SK-N-SH (cell line): ENCODE measurements around the gene HTT. TPM values are rescaled to one million over a fixed set of nuclear protein-coding genes. Genes with fewer than 3 reads are reported as not detected.

ENCODE experiments used
- CTCF ChIA-PET: fragments of 300-600, 350-600 bp; formaldehyde crosslinking; extraction: SDS; loops from one replicate; lab custom pipeline; 2021; lab: Yijun Ruan, JAX
- POLR2A ChIA-PET: fragments of 350-600 bp; sonication (Branson Sonifier 250); formaldehyde crosslinking; extraction: SDS; loops from one replicate; lab custom pipeline; 2020; ENCODE audit warnings: antibody characterized with exemption, inconsistent platforms; lab: Yijun Ruan, JAX
- DNase-seq: peaks from one replicate; pipeline ENCODE4 v3.0.0; 2012
- H2AFZ ChIP-seq: fragments of 200-600 bp; sonication (generic); 2 replicates; pipeline ENCODE4 v1.8.1; 2016; ENCODE audit warnings: antibody characterized with exemption, mild to moderate bottlenecking, low read depth
- H3F3A ChIP-seq: fragments of 200-600 bp; sonication (generic); replicated peaks from 2 replicates; pipeline ENCODE3; 2016; ENCODE audit warnings: antibody characterized with exemption, mild to moderate bottlenecking; ENCODE audit not compliant: insufficient read depth
- H3K27ac ChIP-seq, 2 experiments: fragments of 200-500 bp in 1 of 2; fragments of 200-600 bp in 1 of 2; sonication (Bioruptor generic) in 1 of 2; sonication (generic), shearing (Covaris generic) in 1 of 2; 2 replicates each; pipeline versions ENCODE4 v1.5.1 to v1.6.1; 2014 to 2016; ENCODE audit warnings: low read depth in 2 of 2, inconsistent platforms in 1 of 2, low read length in 1 of 2, mild to moderate bottlenecking in 1 of 2, mixed read lengths in 1 of 2
- H3K27me3 ChIP-seq: fragments of 200-600 bp; sonication (generic), shearing (Covaris generic); 2 replicates; pipeline ENCODE4 v1.6.1; 2016; ENCODE audit warnings: mixed run types; ENCODE audit not compliant: insufficient read depth
- H3K36me3 ChIP-seq, 2 experiments: fragments of 200-500 bp in 1 of 2; fragments of 200-600 bp in 1 of 2; sonication (Bioruptor generic) in 1 of 2; sonication (generic) in 1 of 2; replicated peaks in 1 of 2; 2 replicates each; pipeline versions ENCODE3 to v1.5.1; 2014 to 2016; ENCODE audit warnings: low read length in 1 of 2, mild to moderate bottlenecking in 1 of 2; ENCODE audit not compliant: insufficient read depth in 2 of 2, control insufficient read depth in 1 of 2
- H3K4me1 ChIP-seq, 2 experiments: fragments of 200-500 bp in 1 of 2; fragments of 200-600 bp in 1 of 2; sonication (Bioruptor generic) in 1 of 2; sonication (generic), shearing (Covaris generic) in 1 of 2; 2 replicates each; pipeline versions ENCODE4 v1.5.1 to v1.6.1; 2014 to 2016; ENCODE audit warnings: low read depth in 1 of 2, low read length in 1 of 2, mixed run types in 1 of 2; ENCODE audit not compliant: insufficient read depth in 2 of 2, control insufficient read depth in 1 of 2
- H3K4me2 ChIP-seq: fragments of 200-600 bp; sonication (generic), shearing (Covaris generic); 2 replicates; pipeline ENCODE4 v1.6.1; 2017; ENCODE audit warnings: mixed run types
- H3K4me3 ChIP-seq, 2 experiments: fragments of 200-500 bp in 1 of 2; fragments of 200-600 bp in 1 of 2; sonication (Bioruptor generic) in 1 of 2; sonication (generic), shearing (Covaris generic) in 1 of 2; 2 replicates each; pipeline versions ENCODE4 v1.5.1 to v1.8.1; 2014 to 2016; ENCODE audit warnings: low read depth in 2 of 2, inconsistent platforms in 1 of 2, low read length in 1 of 2, mild to moderate bottlenecking in 1 of 2, mixed read lengths in 1 of 2, moderate library complexity in 1 of 2
- H3K79me2 ChIP-seq: fragments of 200-600 bp; sonication (generic); 2 replicates; pipeline ENCODE4 v1.8.1; 2017; ENCODE audit warnings: mild to moderate bottlenecking; ENCODE audit not compliant: insufficient read depth
- H3K9ac ChIP-seq: fragments of 200-600 bp; sonication (generic); 2 replicates; pipeline ENCODE4 v1.6.1; 2017; ENCODE audit warnings: mixed run types
- H3K9me2 ChIP-seq: fragments of 200-600 bp; sonication (generic); 2 replicates; pipeline ENCODE4 v1.6.1; 2017; ENCODE audit warnings: mixed run types
- H3K9me3 ChIP-seq: fragments of 200-600 bp; sonication (generic); 2 replicates; pipeline ENCODE4 v1.6.1; 2017; ENCODE audit warnings: mixed run types, mild to moderate bottlenecking, moderate library complexity
- H4K20me1 ChIP-seq: fragments of 200-600 bp; sonication (generic); 2 replicates; pipeline ENCODE4 v1.6.1; 2017; ENCODE audit warnings: mild to moderate bottlenecking, mixed run types; ENCODE audit not compliant: insufficient read depth
- CHD2 ChIP-seq: fragments of 150-350 bp; IDR thresholded peaks from 2 replicates; pipeline ENCODE4 v1.6.1; 2018; ENCODE audit warnings: low read length; ENCODE audit not compliant: partially characterized antibody
- EZH2phosphoT487 ChIP-seq: fragments of 200-600 bp; sonication (generic); IDR thresholded peaks from 2 replicates; pipeline ENCODE4 v1.6.1; 2017; ENCODE audit warnings: low read depth, mixed run types, mild to moderate bottlenecking, antibody characterized with exemption, moderate library complexity, borderline replicate concordance
- FOXM1 ChIP-seq: IDR thresholded peaks from 2 replicates; pipeline ENCODE4 v1.4.0; 2012; ENCODE audit warnings: low read depth, mild to moderate bottlenecking
- MEF2A ChIP-seq: IDR thresholded peaks from 2 replicates; pipeline ENCODE4 v1.4.0; 2012; ENCODE audit warnings: low read depth, borderline replicate concordance
- MXI1 ChIP-seq: IDR thresholded peaks from 2 replicates; pipeline ENCODE4 v1.6.1; 2012; ENCODE audit warnings: mild to moderate bottlenecking, low read depth, low read length, improper control_type of control experiment
- NFIC ChIP-seq: IDR thresholded peaks from 2 replicates; pipeline ENCODE4 v1.4.0; 2012; ENCODE audit warnings: borderline replicate concordance
- NRF1 ChIP-seq: IDR thresholded peaks from 2 replicates; pipeline ENCODE4 v1.6.1; 2012; ENCODE audit warnings: low read depth, mild to moderate bottlenecking, low read length
- RAD21 ChIP-seq: IDR thresholded peaks from 2 replicates; pipeline ENCODE4 v1.6.1; 2012; ENCODE audit warnings: mild to moderate bottlenecking, low read length
- RFX5 ChIP-seq: IDR thresholded peaks from 2 replicates; pipeline ENCODE4 v1.6.1; 2012; ENCODE audit warnings: mild to moderate bottlenecking, improper control_type of control experiment, low read length
- RXRA ChIP-seq: IDR thresholded peaks from 2 replicates; pipeline ENCODE4 v1.4.0; 2012; ENCODE audit warnings: low read depth, mild to moderate bottlenecking, borderline replicate concordance
- SMC3 ChIP-seq: IDR thresholded peaks from 2 replicates; pipeline ENCODE4 v1.6.1; 2012; ENCODE audit warnings: low read depth, low read length, improper control_type of control experiment
- TCF12 ChIP-seq: IDR thresholded peaks from 2 replicates; pipeline ENCODE4 v1.4.0; 2012
- TEAD4 ChIP-seq: IDR thresholded peaks from 2 replicates; pipeline ENCODE4 v1.4.0; 2012; ENCODE audit warnings: mild to moderate bottlenecking, borderline replicate concordance; ENCODE audit not compliant: insufficient read depth
- WGBS: methylation state at CpG from one replicate; pipeline ENCODE4 v1.1.6; 2017; ENCODE audit warnings: low lambda C conversion rate; 5-methylcytosine and 5-hydroxymethylcytosine counted together
- polyA plus RNA-seq, 3 experiments: library from polyadenylated mRNA; depleted of rRNA; stranded (reverse); fragments of >200 nt; gene quantifications; 2 replicates each; pipeline ENCODE4 v1.2.3, GENCODE V29; 2012
- TF ChIP-seq, protein P1 (sequence below): fragments of 150-350 bp; IDR thresholded peaks from 2 replicates; pipeline ENCODE4 v1.6.1; 2016; ENCODE audit warnings: mild to moderate bottlenecking, low read depth, low read length
- TF ChIP-seq, protein P2 (sequence below): IDR thresholded peaks from 2 replicates; pipeline ENCODE4 v1.6.1; 2012; ENCODE audit warnings: mild to moderate bottlenecking, low read depth, low read length, moderate library complexity
- TF ChIP-seq, protein P3 (sequence below): IDR thresholded peaks from 2 replicates; pipeline ENCODE4; 2012
- TF ChIP-seq, protein P4 (sequence below): IDR thresholded peaks from 2 replicates; pipeline ENCODE4 v1.4.0; 2012; ENCODE audit warnings: low read depth

Gene HTT
- polyA plus RNA-seq, 1 of the 3 experiments (the other 2 are of a cell fraction): 11.3 TPM

DNA sequence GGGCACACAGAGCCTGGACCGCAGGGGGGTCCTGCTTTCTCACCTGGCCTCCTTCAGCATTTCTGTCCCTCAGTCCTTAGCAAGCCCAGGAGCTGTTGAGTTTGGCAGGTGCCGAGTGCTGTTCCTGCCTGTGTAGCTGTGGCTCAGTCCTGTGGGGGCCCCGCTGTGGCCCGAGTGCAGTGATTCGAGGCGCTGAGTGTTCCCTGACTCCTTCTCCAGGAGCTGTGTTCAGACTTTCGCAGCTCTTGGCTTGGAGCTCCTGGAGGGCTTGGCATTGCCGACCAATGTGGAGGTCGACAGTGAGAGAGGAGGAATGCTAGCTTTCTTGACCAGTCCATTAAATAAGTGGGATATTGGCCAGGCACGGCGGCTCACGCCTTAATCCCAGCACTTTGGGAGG, 124.4 kb downstream of the HTT start:
- POLR2A ChIA-PET: no interaction called here
- TF ChIP-seq TCF12: no peak
- TF ChIP-seq SMC3: no peak
- TF ChIP-seq EZH2phosphoT487: no peak
- no peak for TF ChIP-seq CHD2
- TF ChIP-seq, protein P1, sequence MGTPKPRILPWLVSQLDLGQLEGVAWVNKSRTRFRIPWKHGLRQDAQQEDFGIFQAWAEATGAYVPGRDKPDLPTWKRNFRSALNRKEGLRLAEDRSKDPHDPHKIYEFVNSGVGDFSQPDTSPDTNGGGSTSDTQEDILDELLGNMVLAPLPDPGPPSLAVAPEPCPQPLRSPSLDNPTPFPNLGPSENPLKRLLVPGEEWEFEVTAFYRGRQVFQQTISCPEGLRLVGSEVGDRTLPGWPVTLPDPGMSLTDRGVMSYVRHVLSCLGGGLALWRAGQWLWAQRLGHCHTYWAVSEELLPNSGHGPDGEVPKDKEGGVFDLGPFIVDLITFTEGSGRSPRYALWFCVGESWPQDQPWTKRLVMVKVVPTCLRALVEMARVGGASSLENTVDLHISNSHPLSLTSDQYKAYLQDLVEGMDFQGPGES: no peak
- no peak for TF ChIP-seq TEAD4
- TF ChIP-seq, protein P2, sequence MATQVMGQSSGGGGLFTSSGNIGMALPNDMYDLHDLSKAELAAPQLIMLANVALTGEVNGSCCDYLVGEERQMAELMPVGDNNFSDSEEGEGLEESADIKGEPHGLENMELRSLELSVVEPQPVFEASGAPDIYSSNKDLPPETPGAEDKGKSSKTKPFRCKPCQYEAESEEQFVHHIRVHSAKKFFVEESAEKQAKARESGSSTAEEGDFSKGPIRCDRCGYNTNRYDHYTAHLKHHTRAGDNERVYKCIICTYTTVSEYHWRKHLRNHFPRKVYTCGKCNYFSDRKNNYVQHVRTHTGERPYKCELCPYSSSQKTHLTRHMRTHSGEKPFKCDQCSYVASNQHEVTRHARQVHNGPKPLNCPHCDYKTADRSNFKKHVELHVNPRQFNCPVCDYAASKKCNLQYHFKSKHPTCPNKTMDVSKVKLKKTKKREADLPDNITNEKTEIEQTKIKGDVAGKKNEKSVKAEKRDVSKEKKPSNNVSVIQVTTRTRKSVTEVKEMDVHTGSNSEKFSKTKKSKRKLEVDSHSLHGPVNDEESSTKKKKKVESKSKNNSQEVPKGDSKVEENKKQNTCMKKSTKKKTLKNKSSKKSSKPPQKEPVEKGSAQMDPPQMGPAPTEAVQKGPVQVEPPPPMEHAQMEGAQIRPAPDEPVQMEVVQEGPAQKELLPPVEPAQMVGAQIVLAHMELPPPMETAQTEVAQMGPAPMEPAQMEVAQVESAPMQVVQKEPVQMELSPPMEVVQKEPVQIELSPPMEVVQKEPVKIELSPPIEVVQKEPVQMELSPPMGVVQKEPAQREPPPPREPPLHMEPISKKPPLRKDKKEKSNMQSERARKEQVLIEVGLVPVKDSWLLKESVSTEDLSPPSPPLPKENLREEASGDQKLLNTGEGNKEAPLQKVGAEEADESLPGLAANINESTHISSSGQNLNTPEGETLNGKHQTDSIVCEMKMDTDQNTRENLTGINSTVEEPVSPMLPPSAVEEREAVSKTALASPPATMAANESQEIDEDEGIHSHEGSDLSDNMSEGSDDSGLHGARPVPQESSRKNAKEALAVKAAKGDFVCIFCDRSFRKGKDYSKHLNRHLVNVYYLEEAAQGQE: no peak
- TF ChIP-seq MEF2A: no peak
- no peaks in the 10 kb centered on the region for H3K9me3 ChIP-seq
- no peaks in the 10 kb centered on the region for H3F3A ChIP-seq
- no peak overlapping the region for H3K27ac ChIP-seq
- no peak overlapping the region for H3K4me3 ChIP-seq
- H3K79me2 ChIP-seq: no peaks in the 10 kb centered on the region
- H3K4me1 ChIP-seq: peaks cover 0 to 28% of the 10 kb centered on the region in 2 experiments; a peak in 2 of 4 replicates
- H3K36me3 ChIP-seq: peaks cover 21 to 36% of the 10 kb centered on the region in 2 experiments
- H3K9ac ChIP-seq: no peak overlapping the region
- no peaks in the 10 kb centered on the region for H3K9me2 ChIP-seq
- WGBS: 98% methylated on average over 10 of the region's 12 CpGs
- no peaks in the 10 kb centered on the region for H3K27me3 ChIP-seq
- H3K4me2 ChIP-seq: no peak overlapping the region
- CTCF ChIA-PET: interaction anchor here (1.0 to 1.2 kb wide), 2 partner anchors 92 to 244 kb away, joined by 3 read pairs; no protein-coding TSS in a partner anchor
- no peaks in the 10 kb centered on the region for H4K20me1 ChIP-seq
- no peak for DNase-seq
- no peak overlapping the region for H2AFZ ChIP-seq

DNA sequence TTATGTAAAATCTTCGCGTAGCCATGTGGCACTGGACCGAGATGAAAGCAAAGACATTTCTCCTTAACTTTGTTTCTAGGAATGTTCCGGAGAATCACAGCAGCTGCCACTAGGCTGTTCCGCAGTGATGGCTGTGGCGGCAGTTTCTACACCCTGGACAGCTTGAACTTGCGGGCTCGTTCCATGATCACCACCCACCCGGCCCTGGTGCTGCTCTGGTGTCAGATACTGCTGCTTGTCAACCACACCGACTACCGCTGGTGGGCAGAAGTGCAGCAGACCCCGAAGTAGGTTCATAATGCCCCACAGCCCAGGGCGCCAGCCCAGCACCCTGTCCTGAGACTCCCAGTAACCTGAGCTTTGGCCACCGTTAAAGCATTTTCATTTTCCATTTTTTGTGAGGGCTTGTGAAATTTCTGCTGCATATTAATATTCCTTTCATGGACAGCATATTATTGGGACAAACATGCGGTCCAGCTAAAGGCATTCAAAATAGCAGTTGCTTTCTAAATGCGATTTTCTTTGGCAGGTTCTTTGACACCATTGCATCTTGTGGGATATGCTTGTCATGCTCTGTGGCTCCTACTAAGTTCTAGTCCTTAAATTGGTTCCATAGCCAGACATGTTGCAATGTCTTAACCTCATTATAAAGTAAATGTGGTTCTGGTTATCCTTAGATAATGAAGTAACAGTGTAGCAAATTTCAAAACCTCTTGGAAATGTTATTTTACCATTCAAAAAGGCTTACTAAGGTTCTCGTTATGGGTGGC, 125.4 kb downstream of the HTT start:
- H3K27ac ChIP-seq: no peak overlapping the region
- CTCF ChIA-PET: interaction anchor here (0.8 to 1.9 kb wide), 5 partner anchors 10 to 94 kb away, joined by 3 to 6 read pairs (median 3); no protein-coding TSS in a partner anchor
- TF ChIP-seq, protein P2: no peak
- TF ChIP-seq, protein P3, sequence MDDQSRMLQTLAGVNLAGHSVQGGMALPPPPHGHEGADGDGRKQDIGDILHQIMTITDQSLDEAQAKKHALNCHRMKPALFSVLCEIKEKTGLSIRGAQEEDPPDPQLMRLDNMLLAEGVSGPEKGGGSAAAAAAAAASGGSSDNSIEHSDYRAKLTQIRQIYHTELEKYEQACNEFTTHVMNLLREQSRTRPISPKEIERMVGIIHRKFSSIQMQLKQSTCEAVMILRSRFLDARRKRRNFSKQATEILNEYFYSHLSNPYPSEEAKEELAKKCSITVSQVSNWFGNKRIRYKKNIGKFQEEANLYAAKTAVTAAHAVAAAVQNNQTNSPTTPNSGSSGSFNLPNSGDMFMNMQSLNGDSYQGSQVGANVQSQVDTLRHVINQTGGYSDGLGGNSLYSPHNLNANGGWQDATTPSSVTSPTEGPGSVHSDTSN: no peak
- TF ChIP-seq RXRA (no peak), MXI1 (no peak), NFIC (no peak), FOXM1 (no peak), RAD21 (no peak), NRF1 (no peak), MEF2A (no peak), RFX5 (no peak)
- TF ChIP-seq, protein P4, sequence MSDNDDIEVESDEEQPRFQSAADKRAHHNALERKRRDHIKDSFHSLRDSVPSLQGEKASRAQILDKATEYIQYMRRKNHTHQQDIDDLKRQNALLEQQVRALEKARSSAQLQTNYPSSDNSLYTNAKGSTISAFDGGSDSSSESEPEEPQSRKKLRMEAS: no peak

More for the DNA sequence above, 125.4 kb downstream of the HTT start:
- Histone ChIP-seq H3K9me3 (no peaks in the 10 kb centered on the region), H3K79me2 (no peaks in the 10 kb centered on the region), H3K9ac (no peak overlapping the region), H3K4me1 (peaks cover 0 to 20% of the 10 kb centered on the region in 2 experiments; a peak in 1 of 4 replicates), H4K20me1 (no peaks in the 10 kb centered on the region), H3K4me2 (no peak overlapping the region), H3K4me3 (no peak overlapping the region), H3K36me3 (peaks cover 21 to 34% of the 10 kb centered on the region in 2 experiments), H3K27me3 (no peaks in the 10 kb centered on the region), H3K9me2 (no peaks in the 10 kb centered on the region), H2AFZ (no peak overlapping the region), H3F3A (no peaks in the 10 kb centered on the region)
- POLR2A ChIA-PET: no interaction called here
- DNase-seq: no peak
- 93% methylated on average over 10 of the region's 17 CpGs for WGBS
